ENCODE measurements around the gene DRD2. TPM values are rescaled to one million over a fixed set of nuclear protein-coding genes. Genes with fewer than 3 reads are reported as not detected.

Gene DRD2
- polyA plus RNA-seq, 1 donor, result 0.10 TPM

DNA sequence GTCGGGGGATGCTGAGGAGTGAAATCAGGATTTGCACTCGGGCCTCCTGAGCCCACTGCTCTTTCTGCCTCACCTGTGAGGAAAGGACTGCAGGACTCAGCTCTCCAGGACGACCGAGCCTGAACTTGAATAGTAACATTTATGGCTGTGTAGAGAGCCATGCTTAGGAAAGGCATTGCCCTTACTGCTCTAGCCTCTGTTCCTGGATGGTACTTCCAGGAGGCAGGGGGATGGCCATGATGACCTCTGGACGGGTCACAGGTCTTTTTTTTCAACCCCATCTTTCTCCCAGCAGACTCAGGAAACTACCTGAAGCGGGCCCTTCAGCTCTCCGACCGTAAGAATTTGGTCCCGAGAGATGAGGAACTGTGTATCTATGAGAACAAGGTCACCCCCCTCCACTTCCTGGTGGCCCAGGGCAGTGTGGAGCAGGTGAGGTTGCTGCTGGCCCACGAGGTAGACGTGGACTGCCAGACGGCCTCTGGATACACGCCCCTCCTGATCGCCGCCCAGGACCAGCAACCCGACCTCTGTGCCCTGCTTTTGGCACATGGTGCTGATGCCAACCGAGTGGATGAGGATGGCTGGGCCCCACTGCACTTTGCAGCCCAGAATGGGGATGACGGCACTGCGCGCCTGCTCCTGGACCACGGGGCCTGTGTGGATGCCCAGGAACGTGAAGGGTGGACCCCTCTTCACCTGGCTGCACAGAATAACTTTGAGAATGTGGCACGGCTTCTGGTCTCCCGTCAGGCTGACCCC is 76.3 kb downstream of the DRD2 start:
- no peak for DNase-seq

DNA sequence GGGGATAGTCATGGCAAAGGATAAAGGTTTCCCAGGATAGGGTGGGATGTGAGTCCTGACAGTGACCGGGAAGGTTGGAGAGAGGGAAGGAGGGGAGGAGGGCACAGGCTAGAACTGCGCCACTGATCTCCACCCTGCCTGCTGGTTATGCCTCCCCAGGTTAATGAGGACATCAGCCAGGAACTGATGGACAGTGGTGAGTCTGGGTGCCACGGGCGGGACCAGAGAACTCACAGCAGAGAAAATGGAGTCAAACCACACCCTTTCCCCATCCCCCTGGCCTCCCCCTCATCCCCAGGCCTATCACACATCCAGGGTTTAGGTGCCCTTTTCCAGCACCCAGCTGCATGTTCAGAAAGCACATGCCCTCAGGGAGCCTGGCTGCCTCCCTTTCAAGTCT is 77.4 kb downstream of the DRD2 start:
- DNase-seq, result no peak

DNA sequence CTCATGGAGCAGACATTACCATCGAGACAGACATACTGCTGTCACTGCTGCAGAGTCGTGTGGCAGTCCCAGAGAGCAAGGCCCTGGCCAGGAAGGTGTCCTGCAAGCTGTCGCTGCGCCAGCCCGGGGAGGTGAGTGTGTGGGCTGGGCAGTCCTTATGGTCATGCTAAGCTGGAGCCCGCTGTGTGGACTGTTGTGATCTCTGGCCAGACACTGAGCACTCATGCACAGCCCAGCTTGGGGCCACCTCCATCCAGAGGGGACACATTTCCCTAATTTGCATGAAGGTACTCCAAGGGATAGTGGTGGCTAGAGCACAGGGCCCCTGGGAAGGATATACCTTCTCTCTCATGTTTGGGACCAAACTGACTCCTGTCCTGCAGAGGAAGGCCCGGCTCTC is 78.0 kb downstream of the DRD2 start:
- no peak for DNase-seq

DNA sequence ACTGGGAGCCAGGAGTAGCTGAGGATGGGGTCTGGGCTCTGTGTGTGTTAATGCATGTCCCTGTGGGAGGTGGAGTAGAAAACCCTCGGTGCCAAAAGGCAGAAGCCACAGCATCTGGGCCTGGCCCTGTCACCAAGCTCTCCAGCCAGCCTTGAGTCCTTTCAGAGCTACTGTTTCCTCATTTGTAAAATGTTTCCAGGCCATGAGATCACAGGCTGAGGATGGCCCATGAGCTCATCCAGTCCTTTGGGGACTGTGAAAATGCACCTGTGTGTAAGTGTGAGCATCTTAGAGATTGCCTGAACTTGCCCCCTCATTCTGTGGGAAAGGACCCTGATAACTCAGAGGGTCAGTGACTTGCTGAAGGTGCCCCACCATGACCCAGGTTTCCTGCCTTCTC is 78.5 kb downstream of the DRD2 start:
- no peak for DNase-seq

DNA sequence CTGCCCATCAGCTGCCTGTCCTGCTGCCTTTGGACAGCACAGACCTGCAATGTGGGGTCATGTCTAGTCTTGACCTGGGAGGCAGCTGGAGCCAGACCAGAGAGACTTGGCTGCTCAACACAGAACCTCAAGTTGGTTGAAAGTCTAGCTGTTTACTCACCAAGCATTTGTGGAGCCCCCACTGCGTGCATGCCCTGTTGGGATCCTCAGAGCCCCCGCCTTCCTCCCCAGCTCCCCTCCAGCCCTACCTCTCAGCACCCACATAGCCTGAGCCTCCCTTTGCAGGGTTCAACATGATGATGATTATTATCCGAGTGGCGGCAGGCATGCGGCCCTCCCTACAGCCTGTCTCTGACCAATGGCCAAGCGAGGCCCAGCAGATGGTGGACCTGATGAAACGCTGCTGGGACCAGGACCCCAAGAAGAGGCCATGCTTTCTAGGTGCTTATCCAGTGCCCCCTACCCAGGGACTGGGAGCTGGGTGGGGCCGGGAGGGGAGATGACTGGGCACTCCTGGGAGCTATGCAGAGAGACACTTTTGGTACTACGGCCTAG is 79.3 kb downstream of the DRD2 start:
- DNase-seq, result no peak

DNA sequence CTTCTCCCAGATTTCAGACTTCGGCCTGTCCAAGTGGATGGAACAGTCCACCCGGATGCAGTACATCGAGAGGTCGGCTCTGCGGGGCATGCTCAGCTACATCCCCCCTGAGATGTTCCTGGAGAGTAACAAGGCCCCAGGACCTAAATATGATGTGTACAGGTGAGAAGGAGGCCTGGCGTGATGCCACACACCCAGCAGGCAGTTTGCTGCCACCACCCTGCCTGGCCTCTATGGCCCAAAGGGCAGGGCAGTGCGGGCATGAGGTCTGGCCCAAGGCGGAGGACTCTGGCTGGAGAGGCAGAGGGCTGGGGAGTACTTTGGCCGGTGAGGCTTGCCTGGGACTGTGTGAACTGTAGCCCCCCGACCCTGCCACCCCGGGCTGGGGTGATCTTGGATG is 80.3 kb downstream of the DRD2 start:
- no peak for DNase-seq

DNA sequence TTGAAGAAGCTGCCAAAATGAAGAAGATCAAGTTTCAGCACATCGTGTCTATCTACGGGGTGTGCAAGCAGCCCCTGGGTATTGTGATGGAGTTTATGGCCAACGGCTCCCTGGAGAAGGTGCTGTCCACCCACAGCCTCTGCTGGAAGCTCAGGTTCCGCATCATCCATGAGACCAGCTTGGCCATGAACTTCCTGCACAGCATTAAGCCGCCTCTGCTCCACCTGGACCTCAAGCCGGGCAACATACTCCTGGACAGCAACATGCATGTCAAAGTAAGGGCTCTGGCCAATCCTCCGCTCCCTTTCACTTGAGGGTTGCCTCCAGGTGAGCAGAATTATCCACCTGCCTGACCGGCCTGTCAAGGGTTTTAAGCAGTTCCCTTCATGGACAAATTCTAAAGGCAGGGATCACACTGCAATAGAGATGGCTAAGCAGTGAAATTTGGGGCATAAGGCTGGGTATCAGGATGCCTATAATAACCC is 81.7 kb downstream of the DRD2 start:
- DNase-seq, result no peak

DNA sequence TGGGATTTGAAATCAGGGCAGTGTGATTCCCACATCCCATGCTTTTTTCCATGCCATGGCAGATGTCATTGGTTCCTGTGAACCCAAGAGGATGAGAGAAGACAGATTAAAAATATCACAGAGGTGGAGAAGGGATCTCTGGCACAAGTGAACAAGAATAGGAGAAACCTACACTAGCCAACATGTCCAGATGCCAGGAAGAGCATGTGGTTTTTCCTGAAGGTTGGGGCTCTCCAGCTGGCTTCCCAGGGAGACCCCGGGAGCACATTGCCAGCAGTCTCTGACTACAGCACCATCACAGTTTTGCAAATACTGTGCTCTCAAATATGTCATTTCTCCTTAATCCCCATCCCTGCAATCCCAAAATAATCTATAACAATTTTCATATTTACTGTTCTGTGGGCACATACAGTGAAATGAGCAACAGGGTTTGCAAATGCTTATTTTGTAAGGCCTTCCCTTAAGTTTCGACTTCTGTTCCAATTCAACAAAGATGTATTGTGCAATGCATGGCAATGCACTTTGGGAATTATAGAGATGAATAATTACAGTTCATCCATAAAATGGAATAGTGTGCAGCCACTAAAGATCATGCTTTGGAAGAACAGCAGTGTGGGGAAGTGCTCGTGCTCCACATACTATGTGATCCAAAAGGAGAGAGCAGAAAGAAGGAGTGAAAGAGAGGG is 82.8 kb downstream of the DRD2 start:
- DNase-seq, result no peak

DNA sequence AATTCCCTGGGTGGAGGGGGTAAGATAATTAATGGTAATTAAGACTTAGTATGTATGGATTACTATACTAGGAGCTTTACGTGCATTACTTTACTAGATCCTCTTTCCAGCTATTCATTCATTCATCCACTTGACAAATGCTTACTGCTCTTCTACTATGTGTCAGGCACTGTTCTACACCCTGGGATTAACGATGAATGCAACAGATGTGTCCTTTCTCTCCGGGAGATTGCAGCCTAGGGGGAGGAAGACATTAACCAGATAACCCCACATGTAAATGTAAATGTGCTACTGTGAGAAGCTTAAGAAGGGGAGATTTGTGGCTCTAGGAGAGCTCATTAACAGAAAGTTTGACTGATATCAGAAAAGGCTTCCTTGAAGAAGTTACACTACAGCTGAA is 85.9 kb downstream of the DRD2 start:
- DNase-seq, result no peak

DNA sequence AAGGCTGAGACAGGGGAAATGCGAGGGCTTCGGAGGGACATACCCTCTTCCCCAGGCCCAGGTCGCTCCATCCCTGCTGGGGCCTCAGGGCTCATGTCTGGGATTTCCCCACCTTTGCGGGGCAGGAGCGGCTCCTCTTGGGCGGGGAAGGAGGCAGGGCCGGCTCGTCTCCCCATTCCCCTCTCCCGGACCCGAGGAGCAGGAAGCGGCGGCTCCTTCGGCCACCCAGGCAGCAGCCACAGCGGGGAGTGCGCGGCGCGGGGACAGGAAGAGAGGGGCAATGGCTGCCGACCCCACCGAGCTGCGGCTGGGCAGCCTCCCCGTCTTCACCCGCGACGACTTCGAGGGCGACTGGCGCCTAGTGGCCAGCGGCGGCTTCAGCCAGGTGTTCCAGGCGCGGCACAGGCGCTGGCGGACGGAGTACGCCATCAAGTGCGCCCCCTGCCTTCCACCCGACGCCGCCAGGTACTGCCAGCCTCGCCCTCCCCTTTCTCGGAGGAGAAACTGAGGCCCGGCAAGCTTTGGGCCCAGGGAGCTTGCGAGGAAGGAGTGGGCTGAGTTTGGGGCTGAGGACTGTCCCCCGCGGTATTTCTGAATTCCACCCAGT is 87.5 kb downstream of the DRD2 start, which contains the start of gene ANKK1:
ANKK1 (plus strand) TSS at position 175 of the 607 bp plus-strand sequence; CDS start at position 281, 106 bp downstream.
- no peak for DNase-seq

DNA sequence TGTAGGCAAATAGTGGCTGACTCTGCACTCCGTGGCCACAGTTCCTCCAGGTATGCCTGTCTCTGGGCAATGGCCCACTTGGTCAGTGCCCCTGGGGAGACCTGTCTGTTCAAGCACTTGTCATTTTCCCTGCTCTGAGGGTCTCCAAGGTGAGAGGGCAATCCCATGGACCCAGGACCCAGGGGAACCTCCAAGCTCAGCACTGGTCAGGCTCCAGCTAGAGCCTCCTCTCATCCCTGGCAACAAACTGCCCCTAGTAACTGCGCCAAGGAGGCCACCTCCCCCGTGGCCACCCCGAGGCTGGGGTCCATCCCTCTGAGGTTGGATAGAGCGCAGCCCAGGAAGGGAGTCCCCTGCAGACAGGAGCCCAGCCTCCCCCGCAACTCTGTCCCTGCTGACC is 88.3 kb downstream of the DRD2 start:
- no peak for DNase-seq

DNA sequence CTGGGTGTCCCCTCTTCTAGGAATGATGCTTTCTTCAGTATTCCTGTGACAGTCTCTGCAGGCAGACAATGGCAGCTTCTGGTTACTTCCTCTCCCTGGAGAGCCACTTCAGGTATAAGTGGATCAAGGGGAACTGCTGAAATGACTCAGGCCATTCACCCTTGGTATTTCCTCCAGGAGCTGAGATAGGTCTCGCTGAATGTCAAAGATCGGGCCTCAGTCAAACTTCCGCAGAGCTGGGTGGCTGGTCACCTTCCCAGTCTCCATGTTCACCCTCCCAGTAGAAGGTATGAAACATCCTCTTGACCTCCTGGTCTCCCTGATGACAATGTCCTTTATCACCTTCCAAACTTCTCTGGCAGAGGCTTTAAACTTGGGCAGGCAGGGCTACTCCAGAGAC is 89.4 kb downstream of the DRD2 start:
- no peak for DNase-seq

DNA sequence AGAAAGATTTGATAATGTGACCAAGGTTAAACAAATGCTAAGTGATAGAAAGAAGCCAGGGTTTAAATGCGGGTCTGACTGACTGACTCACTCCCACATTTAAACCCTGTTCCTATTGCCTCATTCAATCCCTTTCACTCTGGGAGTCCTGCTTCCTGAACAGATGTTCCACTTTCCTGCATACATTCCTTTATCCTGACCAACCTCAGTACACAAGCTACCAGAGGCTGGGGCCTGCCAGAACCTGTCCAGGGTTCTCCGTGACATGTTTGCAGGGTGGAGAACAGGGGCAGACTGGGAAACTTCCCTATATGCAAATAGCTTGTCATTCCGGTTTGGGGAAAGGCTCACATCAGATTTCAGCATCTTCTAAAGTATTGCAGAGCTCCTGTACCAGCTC is 90.6 kb downstream of the DRD2 start:
- no peak for DNase-seq

DNA sequence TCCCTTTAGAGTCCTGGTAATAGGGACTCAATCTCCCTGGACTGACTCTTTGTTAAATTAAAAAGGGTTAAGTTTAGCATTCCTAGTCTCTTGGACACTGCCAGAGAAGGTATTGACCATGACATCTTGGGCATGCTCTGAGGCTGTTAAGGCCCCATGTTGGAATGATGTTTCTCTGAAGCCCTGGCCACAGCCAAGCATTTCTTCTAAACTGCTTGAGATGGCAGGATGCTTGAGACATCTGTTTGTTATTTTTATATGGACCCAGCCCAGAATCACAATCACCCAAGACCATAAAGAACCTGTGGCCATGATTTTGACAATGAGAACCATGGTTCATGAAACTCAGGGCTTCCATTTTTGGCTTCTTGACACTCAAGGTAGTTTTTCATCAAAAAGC is 93.1 kb downstream of the DRD2 start:
- DNase-seq, result no peak

DNA sequence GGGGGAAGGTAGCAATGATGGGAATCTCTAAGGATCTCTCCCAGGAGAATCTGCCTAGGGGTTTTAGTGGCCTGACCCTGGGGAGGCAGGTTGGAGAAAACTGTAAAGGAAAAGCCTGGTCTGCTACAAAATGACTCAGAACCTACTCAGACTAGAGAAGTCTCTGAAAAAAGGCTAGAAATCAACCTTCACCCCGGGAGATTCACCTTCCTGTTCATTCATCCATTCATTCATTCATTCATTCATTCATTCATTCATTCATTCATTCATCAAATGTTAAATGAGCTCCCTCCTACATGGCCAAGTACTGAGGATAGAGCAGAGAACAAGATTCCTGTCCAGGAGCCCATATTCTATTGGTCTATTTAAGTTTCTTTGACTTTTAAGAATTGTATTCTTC is 96.5 kb downstream of the DRD2 start:
- no peak for DNase-seq

DNA sequence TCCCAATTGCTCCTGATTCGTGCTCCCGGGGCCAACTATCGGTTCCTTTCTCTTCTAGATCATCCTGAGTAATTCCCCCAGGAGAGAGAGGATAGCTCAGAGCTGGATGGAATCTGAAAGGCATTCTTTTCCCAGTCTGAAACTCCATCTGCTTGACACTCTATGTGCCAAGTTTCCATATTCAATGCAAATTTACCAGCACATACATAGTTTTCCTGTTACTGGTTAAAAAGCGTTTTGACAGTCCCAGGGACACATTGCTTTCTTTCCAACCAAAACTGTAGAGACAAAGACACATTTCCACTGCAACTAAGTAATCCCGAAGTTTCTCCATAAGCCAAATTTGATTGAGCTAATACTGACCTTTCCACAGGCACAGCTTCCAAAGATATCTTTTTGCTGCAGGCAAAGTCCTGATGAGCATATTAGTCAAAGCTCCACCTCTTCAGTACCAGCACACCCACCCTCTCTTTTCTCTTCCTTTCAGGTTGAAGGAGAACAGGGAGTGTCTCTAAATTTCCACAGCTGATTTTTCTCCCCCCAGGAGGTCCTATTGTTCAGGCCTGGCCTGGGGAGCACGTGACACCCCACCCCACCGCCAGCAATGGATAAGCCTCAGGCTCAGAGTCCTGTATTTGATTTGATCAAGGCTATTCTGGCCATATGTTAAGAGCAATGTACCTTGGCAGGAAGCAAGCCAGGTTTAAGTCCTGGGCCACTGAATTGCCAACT is 97.4 kb downstream of the DRD2 start:
- peak; percentile 27 for DNase-seq

DNA sequence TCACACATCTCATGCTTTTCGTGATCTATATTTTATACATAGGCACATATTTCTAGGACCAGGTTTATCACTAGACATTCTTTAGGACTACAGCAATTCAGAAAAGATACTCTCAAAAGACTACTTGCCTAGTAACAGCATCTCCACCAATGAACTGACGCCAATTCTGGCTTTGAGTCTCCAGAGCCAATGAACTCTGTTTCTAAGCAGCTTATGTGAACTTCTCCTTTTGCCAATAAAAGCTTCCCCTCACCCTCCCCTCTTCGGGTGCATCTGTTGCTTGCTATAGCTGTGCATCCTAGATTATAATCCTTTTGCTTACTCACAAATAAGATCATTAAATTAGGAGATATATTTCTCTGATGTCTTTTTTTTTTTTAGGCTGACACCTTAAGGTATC is 99.0 kb downstream of the DRD2 start:
- DNase-seq, result peak; percentile 58

DNA sequence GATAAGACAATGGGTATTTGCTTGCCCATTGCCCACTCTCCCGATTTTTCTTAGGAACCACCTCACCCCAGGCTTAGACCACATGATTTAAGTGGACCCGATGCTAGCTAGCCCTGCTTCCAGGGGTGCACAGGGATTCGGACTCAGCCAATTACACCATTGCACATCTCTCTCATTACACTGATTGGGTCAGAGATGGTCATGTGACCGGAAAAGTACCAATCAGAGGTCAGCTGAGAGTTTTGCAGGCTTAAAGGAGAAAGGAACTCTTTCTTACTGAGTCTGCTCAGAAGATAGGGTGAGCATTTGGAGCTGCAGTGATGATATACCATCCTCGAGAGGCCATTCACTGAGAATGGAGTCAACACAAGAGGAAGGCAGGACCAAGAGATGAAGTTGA is 99.8 kb downstream of the DRD2 start:
- DNase-seq, result no peak

DNA sequence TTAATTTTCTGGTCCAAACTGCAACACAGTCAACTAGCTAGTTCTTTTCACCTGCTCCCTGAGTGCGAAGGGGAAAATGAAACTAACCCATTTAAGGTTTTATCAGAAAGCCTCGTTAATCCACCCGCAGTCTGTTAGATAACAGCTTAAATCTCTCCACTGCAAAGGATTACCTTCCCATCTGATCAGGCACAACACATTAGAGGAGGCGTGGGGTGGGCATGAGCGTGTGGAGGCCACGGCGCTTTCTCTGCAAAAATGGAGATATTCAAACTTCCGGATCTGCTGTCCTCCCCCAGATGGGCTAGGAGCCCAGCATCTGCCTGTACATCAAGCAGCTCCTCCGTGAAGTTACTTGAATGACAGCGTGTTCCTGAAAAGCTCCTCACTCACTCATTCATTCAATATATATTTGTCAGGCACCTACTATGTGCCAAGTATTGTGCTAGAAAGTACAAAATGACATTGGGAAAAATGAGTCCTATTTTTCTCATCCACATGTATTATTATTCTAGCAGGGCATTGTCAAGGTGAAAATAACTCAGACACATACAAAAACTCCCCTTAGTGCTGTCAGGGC is 101.1 kb downstream of the DRD2 start:
- DNase-seq, result no peak

DNA sequence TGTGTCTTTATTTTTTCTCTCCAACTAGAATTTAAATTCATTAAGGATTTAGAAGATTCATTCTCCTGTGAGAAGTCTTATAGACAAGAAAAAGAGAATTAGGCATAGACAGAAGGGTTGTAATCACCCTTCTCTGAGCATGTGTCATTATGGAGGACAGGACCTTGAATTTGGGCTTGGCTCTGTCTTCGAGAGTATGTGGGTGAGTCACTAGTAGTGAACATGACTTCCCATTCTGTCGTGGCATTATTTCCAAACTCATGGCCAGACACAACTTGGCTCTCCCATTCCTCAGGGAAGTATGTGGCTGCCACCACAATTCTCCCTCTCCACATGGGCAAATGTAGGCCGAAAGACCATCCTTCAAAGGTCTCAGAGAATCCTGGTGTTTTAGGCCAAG is 101.9 kb downstream of the DRD2 start:
- DNase-seq, result no peak

DNA sequence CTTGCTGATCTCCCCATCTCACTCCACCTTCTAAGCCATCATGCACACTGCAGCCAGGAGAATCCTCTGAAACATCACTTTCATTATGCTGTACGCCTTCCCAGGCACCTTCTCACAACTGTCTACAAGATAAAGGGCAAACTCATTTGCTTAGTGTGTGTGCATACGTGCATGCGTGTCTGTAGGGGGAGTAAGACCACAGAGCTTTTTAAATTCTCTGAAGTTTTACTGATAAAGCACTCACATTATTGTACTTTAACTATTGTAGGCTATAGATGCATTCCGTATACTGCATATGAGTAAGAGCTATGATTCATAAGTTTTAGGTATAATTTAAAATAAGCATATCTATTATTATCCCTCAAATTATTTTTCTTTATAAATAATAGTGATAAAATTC is 102.9 kb downstream of the DRD2 start:
- no peak for DNase-seq

DNA sequence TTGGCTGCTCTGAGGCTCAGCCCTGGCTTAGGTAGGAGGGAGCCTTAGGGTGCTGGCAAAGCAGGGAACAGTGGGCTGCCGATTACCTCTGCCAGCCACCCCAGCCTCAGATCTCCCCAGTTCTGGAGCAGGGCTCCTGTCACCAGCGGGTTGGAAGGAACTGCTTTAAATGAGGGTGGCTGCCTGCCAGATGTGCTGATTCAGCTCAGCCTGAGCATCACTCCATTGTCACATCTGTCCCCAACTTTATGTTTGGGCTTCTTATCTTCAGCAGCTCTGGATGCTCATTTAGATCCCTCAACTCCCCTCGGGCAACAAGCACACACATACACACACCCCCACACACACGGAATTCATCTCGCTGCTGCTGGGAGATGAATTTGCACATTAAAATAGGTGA is 104.6 kb downstream of the DRD2 start:
- DNase-seq, result no peak

Measured in hindlimb muscle (tissue), 1 donor.